Measurements from ENCODE around the gene DOCK4.

The DOCK4 gene

GRCh38 chr7:112063974-112064373 is 142.2 kb downstream of the DOCK4 start:
- no peaks in the 10 kb centered on the region for H3K9me3 ChIP-seq (ENCODE audit: control insufficient read depth in 2 of 2, low read length in 2 of 2)
- H3K9ac ChIP-seq (ENCODE audit: low read depth in 1 of 2, low read length in 2 of 2): no peak overlapping the region
- no peak overlapping the region for H3K27ac ChIP-seq (ENCODE audit: low read depth in 2 of 2, low read length in 2 of 2)
- H3K27me3 ChIP-seq (ENCODE audit: control insufficient read depth in 2 of 2, insufficient read depth in 2 of 2, low read length in 2 of 2): no peaks in the 10 kb centered on the region
- no peak overlapping the region for H3K4me3 ChIP-seq (ENCODE audit: low read length in 2 of 2)
- H3K4me1 ChIP-seq (ENCODE audit: control insufficient read depth in 2 of 2, insufficient read depth in 2 of 2, low read length in 2 of 2): no peaks in the 10 kb centered on the region
- H3K36me3 ChIP-seq (ENCODE audit: control insufficient read depth in 2 of 2, insufficient read depth in 2 of 2, low read length in 2 of 2): no peaks in the 10 kb centered on the region

GRCh38 chr7:112061051-112061450 is 145.1 kb downstream of the DOCK4 start:
- no peak overlapping the region for H3K9ac ChIP-seq (ENCODE audit: low read depth in 1 of 2, low read length in 2 of 2)

GRCh38 chr7:112060625-112061024 is 145.6 kb downstream of the DOCK4 start:
- no peaks in the 10 kb centered on the region for H3K27me3 ChIP-seq (ENCODE audit: control insufficient read depth in 2 of 2, insufficient read depth in 2 of 2, low read length in 2 of 2)
- H3K9ac ChIP-seq (ENCODE audit: low read depth in 1 of 2, low read length in 2 of 2): no peak overlapping the region
- H3K4me1 ChIP-seq (ENCODE audit: control insufficient read depth in 2 of 2, insufficient read depth in 2 of 2, low read length in 2 of 2): no peaks in the 10 kb centered on the region
- H3K27ac ChIP-seq (ENCODE audit: low read depth in 2 of 2, low read length in 2 of 2): no peak overlapping the region
- no peaks in the 10 kb centered on the region for H3K36me3 ChIP-seq (ENCODE audit: control insufficient read depth in 2 of 2, insufficient read depth in 2 of 2, low read length in 2 of 2)
- no peak overlapping the region for H3K4me3 ChIP-seq (ENCODE audit: low read length in 2 of 2)
- H3K9me3 ChIP-seq (ENCODE audit: control insufficient read depth in 2 of 2, low read length in 2 of 2): no peaks in the 10 kb centered on the region

More at GRCh38 chr7:112061051-112061450, 145.1 kb downstream of the DOCK4 start:
- no peaks in the 10 kb centered on the region for H3K36me3 ChIP-seq (ENCODE audit: control insufficient read depth in 2 of 2, insufficient read depth in 2 of 2, low read length in 2 of 2)
- no peaks in the 10 kb centered on the region for H3K4me1 ChIP-seq (ENCODE audit: control insufficient read depth in 2 of 2, insufficient read depth in 2 of 2, low read length in 2 of 2)
- H3K27me3 ChIP-seq (ENCODE audit: control insufficient read depth in 2 of 2, insufficient read depth in 2 of 2, low read length in 2 of 2): no peaks in the 10 kb centered on the region
- no peaks in the 10 kb centered on the region for H3K9me3 ChIP-seq (ENCODE audit: control insufficient read depth in 2 of 2, low read length in 2 of 2)
- H3K27ac ChIP-seq (ENCODE audit: low read depth in 2 of 2, low read length in 2 of 2): no peak overlapping the region
- H3K4me3 ChIP-seq (ENCODE audit: low read length in 2 of 2): no peak overlapping the region

GRCh38 chr7:112059675-112060074 is 146.5 kb downstream of the DOCK4 start:
- Histone ChIP-seq H3K27ac (ENCODE audit: low read depth in 2 of 2, low read length in 2 of 2) (no peak overlapping the region), H3K9ac (ENCODE audit: low read depth in 1 of 2, low read length in 2 of 2) (no peak overlapping the region), H3K4me1 (ENCODE audit: control insufficient read depth in 2 of 2, insufficient read depth in 2 of 2, low read length in 2 of 2) (no peaks in the 10 kb centered on the region), H3K9me3 (ENCODE audit: control insufficient read depth in 2 of 2, low read length in 2 of 2) (no peaks in the 10 kb centered on the region), H3K36me3 (ENCODE audit: control insufficient read depth in 2 of 2, insufficient read depth in 2 of 2, low read length in 2 of 2) (no peaks in the 10 kb centered on the region), H3K4me3 (ENCODE audit: low read length in 2 of 2) (no peak overlapping the region), H3K27me3 (ENCODE audit: control insufficient read depth in 2 of 2, insufficient read depth in 2 of 2, low read length in 2 of 2) (no peaks in the 10 kb centered on the region)

- Histone ChIP-seq H3K9ac (ENCODE audit: low read depth in 1 of 2, low read length in 2 of 2) (no peak overlapping the region), H3K27me3 (ENCODE audit: control insufficient read depth in 2 of 2, insufficient read depth in 2 of 2, low read length in 2 of 2) (no peaks in the 10 kb centered on the region), H3K4me1 (ENCODE audit: control insufficient read depth in 2 of 2, insufficient read depth in 2 of 2, low read length in 2 of 2) (no peaks in the 10 kb centered on the region), H3K4me3 (ENCODE audit: low read length in 2 of 2) (no peak overlapping the region), H3K36me3 (ENCODE audit: control insufficient read depth in 2 of 2, insufficient read depth in 2 of 2, low read length in 2 of 2) (no peaks in the 10 kb centered on the region), H3K9me3 (ENCODE audit: control insufficient read depth in 2 of 2, low read length in 2 of 2) (no peaks in the 10 kb centered on the region), H3K27ac (ENCODE audit: low read depth in 2 of 2, low read length in 2 of 2) (no peak overlapping the region)
Measured at GRCh38 chr7:112058686-112059085, 147.5 kb downstream of the DOCK4 start.

- Histone ChIP-seq H3K36me3 (ENCODE audit: control insufficient read depth in 2 of 2, insufficient read depth in 2 of 2, low read length in 2 of 2) (no peaks in the 10 kb centered on the region), H3K4me1 (ENCODE audit: control insufficient read depth in 2 of 2, insufficient read depth in 2 of 2, low read length in 2 of 2) (no peaks in the 10 kb centered on the region), H3K4me3 (ENCODE audit: low read length in 2 of 2) (no peak overlapping the region), H3K9ac (ENCODE audit: low read depth in 1 of 2, low read length in 2 of 2) (no peak overlapping the region), H3K27ac (ENCODE audit: low read depth in 2 of 2, low read length in 2 of 2) (no peak overlapping the region), H3K27me3 (ENCODE audit: control insufficient read depth in 2 of 2, insufficient read depth in 2 of 2, low read length in 2 of 2) (no peaks in the 10 kb centered on the region), H3K9me3 (ENCODE audit: control insufficient read depth in 2 of 2, low read length in 2 of 2) (no peaks in the 10 kb centered on the region)
Measured at GRCh38 chr7:112056409-112056808, 149.8 kb downstream of the DOCK4 start.

GRCh38 chr7:112053737-112054069 is 152.5 kb downstream of the DOCK4 start:
- no peaks in the 10 kb centered on the region for H3K36me3 ChIP-seq (ENCODE audit: control insufficient read depth in 2 of 2, insufficient read depth in 2 of 2, low read length in 2 of 2)
- H3K9ac ChIP-seq (ENCODE audit: low read depth in 1 of 2, low read length in 2 of 2): no peak overlapping the region
- H3K4me1 ChIP-seq (ENCODE audit: control insufficient read depth in 2 of 2, insufficient read depth in 2 of 2, low read length in 2 of 2): no peaks in the 10 kb centered on the region
- no peaks in the 10 kb centered on the region for H3K27me3 ChIP-seq (ENCODE audit: control insufficient read depth in 2 of 2, insufficient read depth in 2 of 2, low read length in 2 of 2)
- H3K4me3 ChIP-seq (ENCODE audit: low read length in 2 of 2): no peak overlapping the region
- H3K9me3 ChIP-seq (ENCODE audit: control insufficient read depth in 2 of 2, low read length in 2 of 2): no peaks in the 10 kb centered on the region
- no peak overlapping the region for H3K27ac ChIP-seq (ENCODE audit: low read depth in 2 of 2, low read length in 2 of 2)

GRCh38 chr7:112052993-112053736 is 153.0 kb downstream of the DOCK4 start:
- H3K4me3 ChIP-seq (ENCODE audit: low read length in 2 of 2): no peak overlapping the region
- no peaks in the 10 kb centered on the region for H3K27me3 ChIP-seq (ENCODE audit: control insufficient read depth in 2 of 2, insufficient read depth in 2 of 2, low read length in 2 of 2)
- no peak overlapping the region for H3K9ac ChIP-seq (ENCODE audit: low read depth in 1 of 2, low read length in 2 of 2)
- H3K36me3 ChIP-seq (ENCODE audit: control insufficient read depth in 2 of 2, insufficient read depth in 2 of 2, low read length in 2 of 2): no peaks in the 10 kb centered on the region
- H3K9me3 ChIP-seq (ENCODE audit: control insufficient read depth in 2 of 2, low read length in 2 of 2): no peaks in the 10 kb centered on the region
- H3K27ac ChIP-seq (ENCODE audit: low read depth in 2 of 2, low read length in 2 of 2): no peak overlapping the region
- no peaks in the 10 kb centered on the region for H3K4me1 ChIP-seq (ENCODE audit: control insufficient read depth in 2 of 2, insufficient read depth in 2 of 2, low read length in 2 of 2)

- no peak overlapping the region for H3K4me3 ChIP-seq (ENCODE audit: low read length in 2 of 2)
- no peaks in the 10 kb centered on the region for H3K9me3 ChIP-seq (ENCODE audit: control insufficient read depth in 2 of 2, low read length in 2 of 2)
- H3K36me3 ChIP-seq (ENCODE audit: control insufficient read depth in 2 of 2, insufficient read depth in 2 of 2, low read length in 2 of 2): no peaks in the 10 kb centered on the region
- H3K27me3 ChIP-seq (ENCODE audit: control insufficient read depth in 2 of 2, insufficient read depth in 2 of 2, low read length in 2 of 2): no peaks in the 10 kb centered on the region
- H3K27ac ChIP-seq (ENCODE audit: low read depth in 2 of 2, low read length in 2 of 2): no peak overlapping the region
- no peak overlapping the region for H3K9ac ChIP-seq (ENCODE audit: low read depth in 1 of 2, low read length in 2 of 2)
- H3K4me1 ChIP-seq (ENCODE audit: control insufficient read depth in 2 of 2, insufficient read depth in 2 of 2, low read length in 2 of 2): no peaks in the 10 kb centered on the region
Measured at GRCh38 chr7:112052498-112052897, 153.7 kb downstream of the DOCK4 start.

GRCh38 chr7:112050250-112050881 is 155.8 kb downstream of the DOCK4 start:
- Histone ChIP-seq H3K27ac (ENCODE audit: low read depth in 2 of 2, low read length in 2 of 2) (no peak overlapping the region), H3K27me3 (ENCODE audit: control insufficient read depth in 2 of 2, insufficient read depth in 2 of 2, low read length in 2 of 2) (no peaks in the 10 kb centered on the region), H3K9me3 (ENCODE audit: control insufficient read depth in 2 of 2, low read length in 2 of 2) (no peaks in the 10 kb centered on the region), H3K4me3 (ENCODE audit: low read length in 2 of 2) (no peak overlapping the region), H3K36me3 (ENCODE audit: control insufficient read depth in 2 of 2, insufficient read depth in 2 of 2, low read length in 2 of 2) (no peaks in the 10 kb centered on the region), H3K9ac (ENCODE audit: low read depth in 1 of 2, low read length in 2 of 2) (no peak overlapping the region), H3K4me1 (ENCODE audit: control insufficient read depth in 2 of 2, insufficient read depth in 2 of 2, low read length in 2 of 2) (no peaks in the 10 kb centered on the region)

All from mucosa of rectum (tissue), 2 donors.